Activated CD4-positive, alpha-beta T cell treated with anti-CD3 and anti-CD28 coated beads, Interleukin-2, amount 50 U/mL, for 48 hours (primary cell): ENCODE measurements around the gene GPT2.

Experiments
- DNase-seq, 2 experiments: peaks; one replicate each; pipeline ENCODE4 v3.0.0-alpha.2; 2020

Gene GPT2

GRCh38 chr16:46899443-46900143 is 15.4 kb downstream of the GPT2 start:
- DNase-seq: no peak

- no peak for DNase-seq
Observed at GRCh38 chr16:46900455-46901235, 16.5 kb downstream of the GPT2 start.

DNA sequence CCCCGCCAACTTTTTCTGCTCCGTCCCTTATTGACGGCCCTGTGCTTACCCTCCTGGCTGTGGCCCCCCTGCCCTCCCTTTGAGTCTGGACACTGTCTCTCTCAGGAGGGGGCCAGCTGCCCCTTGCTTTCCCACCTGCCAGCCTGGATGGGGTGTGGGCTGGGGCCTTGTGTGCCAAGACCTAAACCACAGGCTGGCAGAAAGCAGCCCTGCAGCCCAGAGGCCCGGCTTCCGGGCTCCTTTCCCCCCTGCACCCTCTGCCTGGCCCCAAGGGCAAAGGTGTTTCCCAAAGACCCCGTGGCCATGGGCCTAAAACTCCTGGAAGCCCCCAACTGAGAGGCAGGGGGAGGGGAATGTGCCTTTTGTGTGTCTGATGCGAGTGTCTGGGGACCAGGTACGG is 17.5 kb downstream of the GPT2 start:
- DNase-seq: no peak

DNA sequence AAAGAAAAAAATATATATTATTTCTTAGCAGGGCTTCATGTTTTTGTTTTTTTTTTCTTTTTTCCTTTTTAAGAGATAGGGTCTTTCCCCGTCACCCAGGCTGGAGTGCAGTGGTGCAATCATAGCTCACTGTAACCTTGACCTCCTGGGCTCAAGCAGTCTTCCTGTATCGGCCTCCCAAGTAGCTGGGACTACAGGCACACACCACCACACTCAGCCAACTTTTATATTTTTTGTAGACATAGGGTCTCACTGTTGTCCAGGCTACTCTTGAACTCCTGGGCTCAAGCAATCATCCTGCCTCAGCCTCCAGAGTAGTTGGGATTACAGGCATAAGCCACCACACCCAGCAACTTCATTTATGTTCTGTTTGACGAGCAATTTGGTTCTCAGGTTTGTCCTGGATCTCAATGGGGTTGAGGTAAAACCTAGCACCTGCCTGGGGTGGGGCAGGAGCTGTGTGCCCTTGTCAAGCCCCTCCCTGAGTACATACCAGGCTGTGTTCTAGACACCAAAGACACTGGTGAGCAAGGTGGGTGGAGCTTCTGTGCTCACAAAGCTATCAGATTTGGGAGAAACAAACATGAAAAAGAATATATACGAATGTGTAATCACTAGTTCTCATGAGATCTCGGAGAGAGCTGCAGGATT is 19.2 kb downstream of the GPT2 start:
- DNase-seq: no peak

- DNase-seq: no peak
Observed at GRCh38 chr16:46904471-46904870, 20.3 kb downstream of the GPT2 start.

- DNase-seq: no peak
Observed at GRCh38 chr16:46906360-46907060, 22.3 kb downstream of the GPT2 start.

DNA sequence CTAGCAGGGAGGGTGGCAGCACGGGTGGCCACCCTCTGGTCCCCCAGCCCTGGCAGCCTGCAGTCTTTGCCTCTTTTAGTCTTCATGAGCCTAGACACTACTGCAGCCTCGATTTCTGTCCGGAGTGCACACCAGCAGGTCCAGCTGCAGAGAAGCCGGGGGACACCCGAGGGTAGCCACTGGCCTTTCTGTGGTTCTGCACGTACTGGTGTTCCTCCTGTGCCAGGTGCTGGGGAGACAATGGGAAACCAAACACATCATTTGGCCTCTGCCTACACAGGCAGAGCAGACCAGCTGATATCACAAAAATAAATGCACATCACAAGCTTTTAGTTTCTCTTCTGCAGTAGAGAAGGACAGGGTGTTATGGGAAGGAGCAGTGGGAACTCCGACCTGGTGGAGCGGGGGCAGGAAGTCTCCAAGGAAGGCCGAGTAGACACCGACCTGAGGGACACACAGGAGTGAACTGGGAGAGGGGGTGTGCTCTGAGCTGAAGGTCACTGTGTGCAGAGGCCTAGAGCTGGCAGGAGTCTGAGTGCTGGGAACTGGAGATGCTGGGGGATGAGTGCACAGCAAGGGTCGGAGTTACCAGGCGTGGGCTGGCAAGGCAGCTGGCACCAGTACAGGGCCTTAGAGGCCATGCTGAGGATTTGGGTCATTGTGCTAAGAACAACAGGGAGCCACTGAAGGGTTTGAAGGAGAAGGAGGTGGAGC is 23.1 kb downstream of the GPT2 start:
- DNase-seq: no peak

DNA sequence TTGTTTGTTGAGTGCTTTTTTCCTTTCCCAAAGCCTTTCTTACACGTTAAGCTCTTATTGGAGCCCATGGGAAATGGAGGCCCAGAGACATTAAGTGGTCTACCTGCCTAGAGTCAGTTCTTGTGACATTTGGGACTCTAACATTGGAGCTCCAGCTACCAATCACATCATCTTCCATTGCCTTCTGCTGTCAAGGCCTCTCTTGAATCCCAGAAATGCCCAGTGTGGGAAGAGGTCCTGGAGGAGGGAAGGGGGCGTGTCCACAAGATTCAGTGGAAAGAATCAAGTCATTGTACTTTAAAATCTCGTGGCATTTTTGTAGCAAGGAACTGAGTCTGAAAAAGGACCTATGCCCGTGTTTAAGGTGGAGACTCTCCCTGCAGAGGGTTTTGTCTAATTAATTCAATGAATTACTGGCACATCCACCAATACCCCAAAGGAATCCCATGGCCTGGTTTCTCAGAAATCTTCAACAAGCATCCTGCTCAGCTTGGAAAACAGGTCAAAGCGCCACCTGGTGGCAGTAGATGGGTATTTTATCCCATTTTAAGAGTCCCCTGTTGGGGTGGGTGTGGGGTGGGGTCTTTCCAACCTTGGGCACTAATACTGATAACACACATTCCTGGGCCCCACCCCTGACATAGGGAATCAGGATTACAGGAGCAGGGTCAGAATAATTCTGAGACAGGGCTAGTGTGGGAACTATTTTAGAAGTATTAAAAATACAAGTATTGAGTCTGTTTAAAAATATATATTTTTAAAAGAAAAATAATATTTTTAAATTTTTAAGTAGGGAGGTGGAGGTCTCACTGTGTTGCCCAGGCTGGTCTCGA is 24.6 kb downstream of the GPT2 start:
- DNase-seq: peak; percentile 64 to 66

DNA sequence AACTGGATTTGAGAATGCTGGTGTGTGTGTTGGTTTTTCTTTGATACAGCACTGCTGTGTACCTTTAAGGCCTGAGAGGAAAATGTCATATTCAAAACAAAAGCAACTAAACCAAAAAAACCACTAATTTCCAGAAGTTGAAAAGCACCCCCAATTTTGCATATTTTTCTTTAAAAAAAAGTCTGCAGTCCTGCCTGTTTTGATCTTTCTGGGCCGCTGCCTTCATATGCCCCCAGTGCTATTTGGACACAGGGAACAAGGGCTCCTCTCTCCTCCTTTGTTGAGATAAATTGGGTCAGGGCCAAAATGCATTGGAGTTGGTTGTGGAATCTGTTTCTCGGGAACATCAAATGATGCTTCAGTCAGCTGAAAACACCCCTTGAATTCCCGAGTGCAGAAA is 26.9 kb downstream of the GPT2 start:
- no peak for DNase-seq

DNA sequence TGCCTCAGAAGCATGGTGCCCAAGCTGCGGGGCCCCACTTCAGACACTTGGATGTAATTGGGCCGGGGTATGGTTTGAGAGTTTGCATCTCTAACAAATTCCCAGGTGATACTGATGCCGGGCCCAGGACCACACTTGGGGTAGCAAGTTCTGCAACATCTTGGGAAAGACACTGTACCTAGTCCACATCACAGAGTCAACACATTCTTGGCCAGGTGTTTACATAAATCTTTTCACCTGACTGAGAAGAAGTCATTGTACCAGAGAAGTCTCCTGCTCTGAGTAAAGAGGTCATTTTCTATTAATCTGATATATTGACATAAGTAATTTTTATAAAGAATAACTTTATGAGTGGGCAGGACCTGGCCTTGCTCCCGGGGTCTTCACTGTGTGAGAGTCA is 27.5 kb downstream of the GPT2 start:
- no peak for DNase-seq

GRCh38 chr16:46914556-46915201 is 30.5 kb downstream of the GPT2 start:
- DNase-seq: no peak

DNA sequence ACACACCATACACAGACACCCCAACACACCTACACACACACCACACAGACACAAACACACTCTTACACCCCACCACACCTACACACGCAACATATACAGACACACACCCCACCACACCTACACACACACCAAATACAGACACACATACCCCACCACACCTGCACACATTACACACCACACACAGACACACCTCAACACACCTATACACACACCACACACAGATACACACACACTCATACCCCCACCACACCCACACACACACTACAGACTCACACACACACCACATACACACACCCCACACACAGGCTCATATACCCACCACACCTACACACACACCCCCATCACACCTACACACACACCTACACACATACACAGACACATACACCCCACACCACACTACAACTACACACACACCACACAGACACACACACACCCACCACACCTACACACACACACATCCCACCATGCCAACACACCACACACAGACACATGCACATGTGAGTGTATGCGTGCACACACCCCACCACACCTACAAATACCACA is 31.4 kb downstream of the GPT2 start:
- no peak for DNase-seq

- no peak for DNase-seq
Observed at GRCh38 chr16:46916980-46917379, 32.8 kb downstream of the GPT2 start.

GRCh38 chr16:46918400-46918799 is 34.2 kb downstream of the GPT2 start:
- DNase-seq: no peak

GRCh38 chr16:46918905-46919792 is 35.0 kb downstream of the GPT2 start:
- DNase-seq: peak in 1 of 2 experiments; percentile 20

- no peak for DNase-seq
Observed at GRCh38 chr16:46920402-46921068, 36.4 kb downstream of the GPT2 start.

DNA sequence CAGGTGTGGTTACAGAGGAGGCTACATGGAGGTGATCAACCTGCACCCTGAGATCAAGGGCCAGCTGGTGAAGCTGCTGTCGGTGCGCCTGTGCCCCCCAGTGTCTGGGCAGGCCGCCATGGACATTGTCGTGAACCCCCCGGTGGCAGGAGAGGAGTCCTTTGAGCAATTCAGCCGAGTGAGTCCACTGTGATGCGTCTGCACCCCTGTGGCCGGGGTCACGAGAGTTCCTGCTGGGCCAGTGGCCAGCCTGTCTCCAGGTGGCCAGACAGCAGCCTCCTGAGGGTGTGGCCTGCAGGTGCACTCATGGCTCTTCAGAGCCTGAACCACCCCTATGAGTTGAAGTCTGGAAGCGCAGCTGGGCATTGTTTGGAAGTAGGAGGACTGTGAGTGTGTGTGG is 38.1 kb downstream of the GPT2 start:
- DNase-seq: no peak

DNA sequence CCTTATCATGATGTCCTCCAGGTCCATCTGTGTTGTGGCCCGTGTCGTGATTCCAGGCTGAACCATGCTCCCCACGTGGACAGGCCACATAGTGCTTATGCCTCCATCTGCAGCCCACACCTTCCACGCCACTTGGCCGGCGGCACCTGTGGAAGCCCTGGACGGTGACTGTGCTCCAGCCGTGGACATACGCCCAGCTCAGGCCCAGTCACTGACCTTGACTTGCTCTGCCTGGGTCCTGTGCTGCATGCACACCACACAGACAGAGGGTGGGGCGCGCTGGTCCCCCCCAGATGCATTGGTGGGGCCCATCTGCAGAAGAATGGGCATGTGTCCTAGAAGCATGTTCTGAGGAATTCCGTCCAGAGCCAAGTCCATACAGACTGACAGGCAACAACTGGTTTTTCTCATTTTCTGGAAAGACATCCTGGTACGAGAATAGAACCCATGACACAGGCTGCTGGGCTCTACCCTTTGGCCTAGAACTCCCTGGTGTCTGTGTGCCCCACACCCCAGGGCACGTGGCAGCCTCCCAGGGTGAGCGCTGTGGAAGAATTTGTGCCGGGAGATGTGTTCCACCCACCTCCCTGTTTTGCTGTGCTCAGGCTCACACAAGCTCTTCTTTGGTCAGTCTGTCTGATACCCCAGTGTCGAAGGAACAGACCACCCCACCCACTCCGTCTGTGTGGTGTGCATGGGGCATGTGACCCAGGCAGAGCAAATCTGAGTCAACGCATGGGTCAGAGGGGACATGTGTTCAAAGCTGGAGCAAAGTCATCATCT is 39.5 kb downstream of the GPT2 start:
- no peak for DNase-seq
